Pulmonary artery endothelial cell (primary cell): Measurements from ENCODE around the gene FAM174B. TPM values are rescaled to one million over a fixed set of nuclear protein-coding genes. Genes with fewer than 3 reads are reported as not detected.

Experiments used
- DNase-seq: peaks from one replicate; pipeline ENCODE4 v3.0.0-alpha.2; 2011; ENCODE audit warnings: low read depth, low spot score
- total RNA-seq: library from RNA; depleted of rRNA; stranded (reverse); fragments of >200 nt; gene quantifications from 2 replicates; pipeline ENCODE4 v1.2.3, GENCODE V29; 2014

FAM174B gene
- 0.25 and 0.73 TPM in 2 replicates for total RNA-seq

GRCh38 chr15:92655178-92655995, at the start of gene FAM174B:
TSS of gene FAM174B (minus strand) at chr15:92655775.
- no peak for DNase-seq

DNA sequence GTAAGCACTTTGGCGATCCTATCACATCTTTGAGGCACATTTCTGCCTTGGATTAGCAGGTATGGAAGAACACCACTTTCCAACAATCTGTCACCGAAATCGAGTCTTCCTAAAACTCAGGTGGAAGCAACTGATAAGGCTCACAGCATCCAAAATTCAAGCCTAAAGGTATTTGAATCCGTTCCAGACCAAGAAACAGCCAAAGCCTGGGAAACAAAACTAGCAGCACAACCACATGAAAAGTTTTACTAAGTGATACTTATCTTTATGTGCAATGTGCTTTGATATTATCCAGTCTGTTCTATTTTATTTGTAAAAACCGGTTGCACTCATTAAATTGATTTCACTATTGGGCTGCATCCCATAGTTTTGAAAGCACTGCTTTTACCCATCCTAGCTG, 40.5 kb upstream of the FAM174B start:
- DNase-seq, result no peak

- DNase-seq, result no peak
Observed at GRCh38 chr15:92693691-92694331, 38.2 kb upstream of the FAM174B start.

GRCh38 chr15:92690395-92690794, 34.8 kb upstream of the FAM174B start:
- no peak for DNase-seq

GRCh38 chr15:92687746-92688145, 32.2 kb upstream of the FAM174B start:
- DNase-seq, result no peak

- DNase-seq, result no peak
Observed at GRCh38 chr15:92687195-92687602, 31.6 kb upstream of the FAM174B start.

GRCh38 chr15:92683511-92683834, 27.9 kb upstream of the FAM174B start:
- no peak for DNase-seq

- DNase-seq, result no peak
Observed at GRCh38 chr15:92682741-92683510, 27.4 kb upstream of the FAM174B start.

GRCh38 chr15:92681141-92681631, 25.6 kb upstream of the FAM174B start:
- DNase-seq, result no peak

GRCh38 chr15:92677999-92678398, 22.4 kb upstream of the FAM174B start:
- DNase-seq, result no peak

- no peak for DNase-seq
Observed at GRCh38 chr15:92676561-92676960, 21.0 kb upstream of the FAM174B start.

DNA sequence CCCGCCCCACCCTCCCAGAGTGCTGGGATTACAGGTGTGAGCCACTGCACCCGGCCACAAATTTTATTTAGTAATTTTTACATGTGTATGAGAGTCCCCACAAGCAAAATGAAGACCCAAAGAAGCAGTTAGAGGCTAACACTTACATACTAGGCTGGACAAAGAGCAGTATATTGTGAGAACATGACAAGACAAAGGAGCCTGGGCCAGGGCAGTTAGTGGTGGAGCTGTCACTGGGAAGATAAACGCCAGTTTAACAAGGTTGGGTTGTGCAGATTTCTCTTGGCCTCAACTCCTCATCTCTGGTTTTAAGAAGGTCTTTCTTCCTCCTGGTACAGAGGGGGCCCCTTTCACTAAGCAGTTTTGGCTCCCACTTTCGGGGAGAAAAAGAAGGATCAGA, 19.9 kb upstream of the FAM174B start:
- DNase-seq, result no peak

- no peak for DNase-seq
Observed at GRCh38 chr15:92674347-92674746, 18.8 kb upstream of the FAM174B start.

GRCh38 chr15:92672102-92672501, 16.5 kb upstream of the FAM174B start:
- DNase-seq, result no peak

GRCh38 chr15:92671406-92671805, 15.8 kb upstream of the FAM174B start:
- no peak for DNase-seq

DNA sequence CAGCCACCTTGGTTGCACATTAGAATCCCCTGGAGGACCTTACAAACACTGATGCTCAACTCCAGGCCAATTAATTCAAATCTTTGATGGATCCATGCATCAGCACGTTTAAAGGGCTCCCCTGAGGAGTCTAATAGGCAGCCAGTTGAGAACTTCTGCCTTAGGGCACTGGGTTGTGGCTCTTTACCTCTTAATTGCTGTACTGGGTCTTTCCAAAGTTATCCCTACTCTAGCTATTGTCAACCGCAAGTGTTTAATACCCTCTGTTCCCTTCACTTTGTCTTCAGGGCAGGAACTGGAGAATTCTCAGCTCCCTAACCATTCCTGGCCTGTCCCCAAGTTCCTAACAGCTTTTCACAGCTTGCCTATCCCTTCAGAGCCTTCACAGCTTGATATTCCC, 15.0 kb upstream of the FAM174B start:
- no peak for DNase-seq

DNA sequence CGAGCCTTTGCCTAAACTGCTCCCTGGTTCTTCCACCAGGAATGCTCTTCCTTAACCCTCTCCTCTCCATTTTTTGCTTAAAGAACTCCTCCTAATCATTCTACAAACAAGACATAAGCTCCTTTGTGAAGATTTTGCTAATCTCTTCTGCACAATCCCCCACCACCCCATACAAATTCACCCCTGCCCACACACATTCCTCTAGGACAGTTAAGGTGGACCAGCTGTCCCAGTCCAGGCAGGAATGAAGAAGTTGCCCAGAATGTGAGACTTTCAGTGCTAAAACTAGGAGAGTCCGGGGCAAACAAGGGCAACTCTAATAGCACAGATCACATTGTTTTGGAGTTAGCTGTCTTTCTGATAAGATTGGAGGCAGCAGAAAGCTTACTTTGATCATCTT, 13.9 kb upstream of the FAM174B start:
- DNase-seq, result no peak

GRCh38 chr15:92668620-92669019, 13.0 kb upstream of the FAM174B start:
- no peak for DNase-seq

- no peak for DNase-seq
Observed at GRCh38 chr15:92667970-92668485, 12.5 kb upstream of the FAM174B start.

DNA sequence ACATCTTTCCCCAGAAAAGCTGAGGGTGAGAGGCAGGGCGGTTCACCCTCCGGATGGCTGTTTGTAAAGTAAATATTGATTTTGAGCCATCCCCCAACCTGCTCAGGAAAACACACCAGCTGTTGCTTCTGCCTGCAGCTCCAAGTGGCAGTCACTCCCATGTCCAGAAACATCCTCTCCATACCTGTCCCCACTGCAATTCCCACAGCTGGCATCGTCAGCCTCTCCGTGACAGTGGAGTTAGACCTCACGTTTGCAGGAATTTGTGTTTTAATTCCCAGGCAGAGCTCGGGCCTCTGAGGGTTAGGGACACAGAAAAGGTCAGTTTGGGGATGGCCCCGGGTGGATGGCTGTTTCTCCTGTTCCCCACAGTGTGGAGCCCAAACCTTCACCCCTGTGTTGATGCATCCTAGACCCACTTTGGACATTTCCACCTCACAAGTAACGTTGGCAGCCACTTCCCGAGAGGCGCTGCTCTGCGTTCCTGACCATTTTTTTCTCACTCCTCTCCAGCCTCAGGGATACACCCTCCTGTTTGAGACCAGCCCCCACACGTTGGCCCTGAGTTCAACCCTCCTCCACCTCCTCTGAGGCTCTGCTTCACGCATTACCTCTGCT, 11.8 kb upstream of the FAM174B start:
- no peak for DNase-seq

DNA sequence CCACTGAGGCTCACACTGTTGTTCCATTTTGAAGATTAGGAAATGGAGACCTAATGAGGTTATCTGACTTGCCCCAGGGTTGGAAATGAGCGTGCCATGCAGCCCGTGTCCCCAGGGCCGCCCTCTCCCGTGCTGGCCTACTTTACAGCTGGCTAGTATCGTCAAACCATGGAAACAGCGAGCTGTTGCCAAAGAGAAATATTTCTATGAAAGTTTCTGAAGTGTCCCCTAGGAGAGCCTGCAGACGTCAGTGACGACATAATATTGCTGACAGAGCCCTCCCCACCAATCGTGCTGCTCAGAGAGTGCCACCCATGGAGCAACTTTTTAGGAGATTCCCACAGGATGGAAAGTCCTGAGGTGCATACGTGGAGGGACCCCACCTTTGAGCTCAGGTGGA, 11.2 kb upstream of the FAM174B start:
- no peak for DNase-seq
